ENCODE measurements around the gene PTPN3. TPM values are rescaled to one million over a fixed set of nuclear protein-coding genes. Genes with fewer than 3 reads are reported as not detected.

PTPN3 gene
- total and polyA plus RNA-seq, 2 experiments from 2014 or later, result 1.4 to 2.6 TPM

DNA sequence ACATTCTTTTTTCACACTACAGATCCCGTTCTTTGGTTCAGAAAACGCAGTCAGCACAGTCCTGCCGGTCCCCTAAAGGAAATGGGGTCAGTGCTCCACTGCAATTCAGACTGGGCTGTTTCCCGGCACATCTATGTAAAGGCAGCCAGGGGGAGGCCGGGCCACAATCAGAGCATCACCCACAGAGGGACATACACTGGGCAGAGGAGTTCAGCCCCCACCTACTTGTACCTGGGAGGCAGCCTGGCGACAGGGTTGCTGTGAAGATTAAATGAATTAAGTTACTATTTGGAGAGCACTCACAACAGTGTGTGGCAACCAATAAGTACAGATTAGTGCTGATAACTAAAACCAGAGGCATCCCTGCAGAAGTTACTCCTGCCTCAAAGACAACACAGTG lies 4.5 kb downstream of the PTPN3 start:
- no peak overlapping the region for H3K27ac Mint-ChIP-seq
- Histone ChIP-seq H3K4me1 (ENCODE audit: insufficient read depth) (peaks cover 8% of the 10 kb centered on the region), H3K4me2 (no peak overlapping the region), H3K79me2 (replicated peaks; ENCODE audit: insufficient read depth) (no peaks in the 10 kb centered on the region), H3K36me3 (ENCODE audit: insufficient read depth) (no peaks in the 10 kb centered on the region), H4K20me1 (replicated peaks; ENCODE audit: insufficient read depth) (no peaks in the 10 kb centered on the region; the same call in 1 of the 2 replicates), H2AFZ (no peak overlapping the region), H3F3A (replicated peaks; ENCODE audit: low read depth) (no peaks in the 10 kb centered on the region), H3K27ac (ENCODE audit: low read depth) (no peak overlapping the region), H3K9me2 (ENCODE audit: insufficient read depth) (no peaks in the 10 kb centered on the region), H3K4me3 (no peak overlapping the region), H3K27me3 (ENCODE audit: insufficient read depth) (peaks cover 34% of the 10 kb centered on the region)
- peaks cover 6% of the 10 kb centered on the region; the same call in 1 of the 3 replicates for H3K4me1 Mint-ChIP-seq
- H3K4me3 Mint-ChIP-seq, result no peak overlapping the region
- peak; percentile 49 for ATAC-seq
- TF ChIP-seq ZNF331 (CRISPR knock-in tag; IDR thresholded peaks at IDR 0.05; ENCODE audit: low read depth) (no peak), POLR2AphosphoS5 (IDR thresholded peaks at IDR 0.05; ENCODE audit: low read depth) (no peak), CREB1 (CRISPR knock-in tag; IDR thresholded peaks at IDR 0.05; ENCODE audit: low read depth) (no peak), REST (IDR thresholded peaks at IDR 0.05; ENCODE audit: unreplicated experiment) (no peak), EZH2 (IDR thresholded peaks at IDR 0.05; ENCODE audit: low read depth, unreplicated experiment) (no peak), ZNF462 (CRISPR knock-in tag; IDR thresholded peaks at IDR 0.05) (no peak), ZNF114 (CRISPR knock-in tag; IDR thresholded peaks at IDR 0.05) (no peak), CTCF (conservative IDR thresholded peaks at IDR 0.05; ENCODE audit: low read depth in 2 of 2) (no peak), NANOG (IDR thresholded peaks at IDR 0.05; ENCODE audit: borderline replicate concordance) (no peak), JUNB (IDR thresholded peaks at IDR 0.05; ENCODE audit: unreplicated experiment) (no peak), STAT1 (IDR thresholded peaks at IDR 0.05; ENCODE audit: unreplicated experiment) (no peak), EZH2phosphoT487 (IDR thresholded peaks at IDR 0.05; ENCODE audit: unreplicated experiment) (no peak)
- TF ChIP-seq, protein P1, sequence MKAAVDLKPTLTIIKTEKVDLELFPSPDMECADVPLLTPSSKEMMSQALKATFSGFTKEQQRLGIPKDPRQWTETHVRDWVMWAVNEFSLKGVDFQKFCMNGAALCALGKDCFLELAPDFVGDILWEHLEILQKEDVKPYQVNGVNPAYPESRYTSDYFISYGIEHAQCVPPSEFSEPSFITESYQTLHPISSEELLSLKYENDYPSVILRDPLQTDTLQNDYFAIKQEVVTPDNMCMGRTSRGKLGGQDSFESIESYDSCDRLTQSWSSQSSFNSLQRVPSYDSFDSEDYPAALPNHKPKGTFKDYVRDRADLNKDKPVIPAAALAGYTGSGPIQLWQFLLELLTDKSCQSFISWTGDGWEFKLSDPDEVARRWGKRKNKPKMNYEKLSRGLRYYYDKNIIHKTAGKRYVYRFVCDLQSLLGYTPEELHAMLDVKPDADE (IDR thresholded peaks at IDR 0.05), result no peak
- no peaks in the 10 kb centered on the region; the same call in 2 of the 3 replicates for H3K36me3 Mint-ChIP-seq (ENCODE audit: low read depth)
- DNase-seq (ENCODE audit: low spot score), result peak; percentile 34
- peaks cover 2% of the 10 kb centered on the region for H3K9me3 Mint-ChIP-seq
- peaks cover 23% of the 10 kb centered on the region for H3K27me3 Mint-ChIP-seq (ENCODE audit: insufficient read depth, low read depth, poor library complexity)
